Choroid plexus epithelial cell (primary cell): ENCODE data around the gene CNNM3.
A peak's percentile ranks its signal among the peaks of the same experiment; 100 is the strongest.

Experiments used
- DNase-seq: peaks from one replicate; pipeline ENCODE4 v3.0.0-alpha.2; 2010; ENCODE audit warnings: low read depth
- H3K4me3 ChIP-seq: 2 replicates; pipeline ENCODE4 v1.5.1; 2011; ENCODE audit warnings: low read depth, mild to moderate bottlenecking, control low read depth, low read length, moderate library complexity
- TF ChIP-seq, protein P1 (sequence below): conservative IDR thresholded peaks from 2 replicates; pipeline ENCODE4 v1.5.1; 2011; ENCODE audit warnings: low read depth, mild to moderate bottlenecking, control low read depth, inconsistent platforms, low read length, moderate library complexity

CNNM3 gene

DNA sequence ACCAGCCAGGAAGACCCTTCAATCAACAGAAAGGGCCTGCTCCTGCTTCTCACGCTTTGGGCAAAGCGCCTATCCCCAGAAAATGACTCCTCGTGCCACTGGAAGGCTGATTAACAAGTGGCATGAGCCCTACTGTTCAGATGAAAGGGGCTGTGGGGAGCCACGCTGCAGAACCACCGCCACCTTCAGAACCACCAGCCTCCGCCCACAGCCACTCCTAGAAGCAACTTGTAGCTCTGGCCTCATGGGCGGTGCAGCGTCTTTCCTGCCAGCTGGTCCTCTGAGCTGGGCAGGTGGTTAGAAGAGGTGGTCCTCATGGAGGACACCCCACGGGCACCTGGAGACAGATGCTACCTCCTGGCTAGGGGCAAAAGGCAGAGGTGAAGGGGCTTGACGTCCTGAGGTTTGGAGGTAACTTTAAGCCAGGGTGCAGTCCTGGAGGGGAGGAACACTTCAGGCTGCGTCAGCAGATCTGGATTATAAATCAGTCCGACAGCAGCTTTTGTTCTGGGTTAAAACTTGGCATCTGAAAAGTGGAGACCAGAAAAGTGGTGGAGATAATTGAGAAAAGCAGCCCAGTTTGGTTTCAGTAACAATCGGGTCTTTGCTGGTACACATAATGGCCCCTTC is 54.7 kb downstream of the CNNM3 start:
- TF ChIP-seq, protein P1, sequence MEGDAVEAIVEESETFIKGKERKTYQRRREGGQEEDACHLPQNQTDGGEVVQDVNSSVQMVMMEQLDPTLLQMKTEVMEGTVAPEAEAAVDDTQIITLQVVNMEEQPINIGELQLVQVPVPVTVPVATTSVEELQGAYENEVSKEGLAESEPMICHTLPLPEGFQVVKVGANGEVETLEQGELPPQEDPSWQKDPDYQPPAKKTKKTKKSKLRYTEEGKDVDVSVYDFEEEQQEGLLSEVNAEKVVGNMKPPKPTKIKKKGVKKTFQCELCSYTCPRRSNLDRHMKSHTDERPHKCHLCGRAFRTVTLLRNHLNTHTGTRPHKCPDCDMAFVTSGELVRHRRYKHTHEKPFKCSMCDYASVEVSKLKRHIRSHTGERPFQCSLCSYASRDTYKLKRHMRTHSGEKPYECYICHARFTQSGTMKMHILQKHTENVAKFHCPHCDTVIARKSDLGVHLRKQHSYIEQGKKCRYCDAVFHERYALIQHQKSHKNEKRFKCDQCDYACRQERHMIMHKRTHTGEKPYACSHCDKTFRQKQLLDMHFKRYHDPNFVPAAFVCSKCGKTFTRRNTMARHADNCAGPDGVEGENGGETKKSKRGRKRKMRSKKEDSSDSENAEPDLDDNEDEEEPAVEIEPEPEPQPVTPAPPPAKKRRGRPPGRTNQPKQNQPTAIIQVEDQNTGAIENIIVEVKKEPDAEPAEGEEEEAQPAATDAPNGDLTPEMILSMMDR: no peak
- DNase-seq: no peak
- H3K4me3 ChIP-seq: peak overlapping the region; percentile 89

DNA sequence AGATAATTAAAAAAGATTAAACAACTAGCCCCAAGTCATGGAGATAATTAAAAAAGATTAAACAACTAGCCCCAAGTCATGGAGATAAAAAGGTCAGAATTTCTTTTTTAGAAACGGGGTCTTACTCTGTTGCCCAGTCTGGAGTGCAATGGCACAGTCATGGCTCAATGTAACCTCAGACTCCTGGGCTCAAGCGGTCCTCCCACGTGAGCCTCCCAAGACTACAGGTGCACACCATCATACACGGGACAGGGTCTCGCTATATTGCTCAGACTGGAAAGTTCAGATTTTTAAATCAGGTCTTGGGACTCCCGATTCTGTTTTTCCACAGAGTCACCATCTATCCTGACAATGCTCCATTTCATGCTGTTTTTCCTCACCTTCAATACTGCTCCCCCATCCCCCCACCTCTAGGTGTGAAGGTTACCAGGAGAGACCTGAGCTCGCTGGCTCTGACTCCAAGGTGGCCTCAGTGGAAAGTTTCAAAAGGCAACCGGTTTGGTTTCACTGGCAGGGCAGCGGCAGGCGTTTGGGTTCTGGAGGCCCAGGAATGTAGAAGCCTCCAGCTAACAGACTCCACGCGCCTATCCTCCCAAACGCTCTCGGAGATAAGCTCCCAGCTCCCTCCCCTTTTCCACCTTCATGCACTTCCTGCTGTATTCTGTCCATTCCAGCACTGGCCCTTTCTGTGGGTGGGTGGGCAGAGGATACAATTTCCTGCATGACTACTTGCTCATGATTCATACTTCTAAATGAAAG is 56.7 kb downstream of the CNNM3 start:
- no peak overlapping the region for H3K4me3 ChIP-seq
- TF ChIP-seq, protein P1: no peak
- peak; percentile 39 for DNase-seq

DNA sequence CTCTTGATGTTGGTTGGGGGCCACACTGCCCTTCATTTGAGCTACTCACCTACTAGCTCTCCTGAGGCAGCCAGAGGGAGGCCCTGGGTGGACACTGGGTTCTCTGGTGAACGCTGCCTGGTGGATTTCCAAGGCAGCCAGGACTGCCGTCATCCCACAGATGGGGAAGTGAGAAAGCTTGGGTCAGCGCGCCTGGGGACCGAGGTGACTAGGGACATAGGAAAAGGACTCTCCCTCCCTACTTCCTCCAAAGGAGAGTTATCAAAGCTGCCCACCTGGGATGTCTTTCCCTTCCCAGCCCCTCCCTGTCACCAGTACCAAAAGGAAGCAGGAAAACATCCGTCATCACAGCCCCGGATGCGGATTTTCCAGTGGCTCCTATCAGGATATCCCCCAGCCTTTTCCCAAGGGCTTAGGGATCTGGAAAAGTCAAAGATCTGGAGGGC is 57.6 kb downstream of the CNNM3 start:
- DNase-seq: no peak
- H3K4me3 ChIP-seq: no peak overlapping the region
- TF ChIP-seq, protein P1: no peak

DNA sequence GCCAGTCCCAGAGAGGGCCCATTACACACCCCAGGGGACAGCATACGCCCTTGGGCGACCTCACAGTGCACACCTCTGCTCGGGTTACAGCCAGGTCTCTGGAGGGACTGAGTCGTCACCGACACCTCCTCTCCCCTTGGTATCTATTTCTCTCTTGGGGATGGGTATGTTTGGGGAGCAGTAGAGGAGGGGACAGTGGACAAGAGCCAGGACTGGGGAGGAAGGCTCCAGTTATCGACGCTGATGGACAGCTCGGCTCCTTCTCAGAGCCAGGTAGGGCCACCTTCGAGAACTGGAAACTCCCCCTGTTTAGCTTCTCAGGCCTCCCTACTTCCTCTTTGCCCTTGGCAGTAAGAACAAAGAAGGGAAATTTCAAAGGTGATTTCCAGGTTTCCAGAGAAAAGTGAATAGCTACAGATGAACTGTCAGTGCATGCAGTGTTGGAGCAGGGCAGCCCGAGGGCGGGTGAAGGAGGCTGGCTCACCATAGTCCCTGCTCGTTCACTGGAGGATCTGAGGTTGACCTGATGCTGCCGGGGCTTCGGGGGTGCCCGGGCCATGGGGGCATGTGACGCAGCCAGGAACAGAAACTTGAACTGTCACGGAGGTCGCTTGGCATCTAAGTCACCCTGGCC is 58.2 kb downstream of the CNNM3 start:
- H3K4me3 ChIP-seq: no peak overlapping the region
- DNase-seq: no peak
- TF ChIP-seq, protein P1: no peak

DNA sequence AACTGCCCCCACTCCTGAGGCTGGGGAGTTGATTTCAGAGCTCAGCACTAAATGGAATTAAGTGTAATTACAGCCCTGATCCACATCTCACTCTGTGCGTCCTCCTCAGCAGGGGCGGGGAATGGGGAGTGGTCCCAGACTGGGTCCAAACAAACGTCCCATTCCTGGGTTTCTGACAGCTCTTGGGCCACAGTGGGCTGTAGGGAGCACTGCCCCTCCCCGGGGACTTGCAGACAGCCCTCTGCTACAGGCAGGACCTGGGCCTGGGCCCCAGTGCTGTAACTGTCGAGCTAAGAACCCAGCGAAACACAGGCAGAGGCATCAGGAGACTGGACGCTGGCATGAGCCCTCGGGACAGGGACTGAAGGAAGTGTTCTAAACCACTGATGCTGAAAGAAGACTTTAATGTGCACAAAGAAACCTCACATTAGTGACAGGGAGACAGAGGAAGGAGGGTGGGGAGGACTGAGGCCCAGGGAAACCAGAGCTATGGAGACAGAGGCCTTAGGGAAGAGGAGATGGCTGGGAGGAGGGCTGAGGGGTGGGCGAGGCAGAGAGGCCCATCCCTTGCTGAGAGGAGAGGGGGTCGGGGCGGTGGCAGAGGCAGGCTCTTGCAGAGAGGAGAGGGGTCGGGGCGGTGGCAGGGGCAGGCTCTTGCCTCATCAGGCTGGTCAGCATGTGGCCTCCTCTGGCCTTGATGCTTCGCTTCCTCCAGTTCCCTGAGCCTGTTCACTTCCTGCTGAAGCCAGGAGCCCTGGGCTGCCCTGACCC is 59.6 kb downstream of the CNNM3 start:
- TF ChIP-seq, protein P1: peak; percentile 7
- DNase-seq: peak; percentile 22

DNA sequence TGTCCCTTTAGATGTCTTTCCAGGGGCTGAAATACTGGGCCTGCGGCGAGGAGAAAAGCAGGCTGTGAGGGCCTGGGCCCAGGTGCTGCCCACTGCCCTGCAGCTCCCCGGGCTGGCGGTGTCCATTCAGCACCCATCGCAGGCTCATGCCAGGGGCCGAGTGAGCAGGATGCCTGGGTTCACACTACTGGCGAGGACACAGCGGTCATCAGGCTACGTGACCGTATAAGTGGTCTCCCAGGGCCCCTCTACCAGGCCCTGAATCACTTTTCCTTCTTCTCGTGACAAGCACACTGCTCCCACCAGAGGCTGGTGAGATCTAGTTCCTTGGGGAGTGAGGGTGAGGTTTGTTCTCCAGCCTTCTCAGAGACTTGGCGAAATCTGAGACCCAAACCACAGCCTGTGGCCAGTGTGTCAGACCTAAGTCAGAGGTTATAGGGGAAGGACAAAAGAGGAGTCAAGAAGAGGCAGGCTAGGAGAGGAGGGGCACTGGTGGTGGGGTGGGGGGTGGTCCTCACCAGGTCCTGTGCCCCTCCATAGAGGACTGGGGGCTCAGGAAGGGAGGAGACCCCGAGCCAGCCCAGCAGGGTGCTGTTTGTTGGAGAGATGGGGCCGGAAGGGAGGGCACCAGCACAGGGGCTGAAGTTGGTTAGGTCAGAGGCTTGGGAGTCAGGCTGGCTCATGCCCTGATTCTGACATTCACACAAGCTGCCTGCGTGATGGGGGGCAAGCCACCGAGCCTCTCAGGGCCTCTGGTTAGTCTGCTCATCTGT is 60.4 kb downstream of the CNNM3 start:
- TF ChIP-seq, protein P1: no peak
- no peak overlapping the region for H3K4me3 ChIP-seq
- DNase-seq: peak; percentile 57

More for the DNA sequence above, 59.6 kb downstream of the CNNM3 start:
- no peak overlapping the region for H3K4me3 ChIP-seq
